Mesothelial cell of epicardium (in vitro differentiated cells): ENCODE measurements around the gene FLVCR2. TPM values are rescaled to one million over a fixed set of nuclear protein-coding genes. Genes with fewer than 3 reads are reported as not detected.
A peak's percentile ranks its signal among the peaks of the same experiment; 100 is the strongest.

Experiments used
- DNase-seq, 2 experiments: peaks; one replicate each; pipeline ENCODE4 v3.0.0; 2021; ENCODE audit warnings: low spot score in 2 of 2; ENCODE audit not compliant: unreplicated experiment in 2 of 2
- H3K27ac Mint-ChIP-seq: 2 replicates; pipeline ENCODE4 v1.8.0; 2021; ENCODE audit warnings: mixed read lengths
- H3K27me3 Mint-ChIP-seq: 2 replicates; pipeline ENCODE4 v1.8.0; 2021; ENCODE audit warnings: low read depth, mixed read lengths
- H3K36me3 Mint-ChIP-seq: 2 replicates; pipeline ENCODE4 v1.8.0; 2021; ENCODE audit warnings: mixed read lengths
- H3K4me1 Mint-ChIP-seq: 2 replicates; pipeline ENCODE4 v1.8.0; 2021; ENCODE audit warnings: mixed read lengths
- H3K4me3 Mint-ChIP-seq: 2 replicates; pipeline ENCODE4 v1.8.0; 2021; ENCODE audit warnings: mild to moderate bottlenecking, moderate library complexity, mixed read lengths
- H3K9me3 Mint-ChIP-seq: 2 replicates; pipeline ENCODE4 v1.8.0; 2021; ENCODE audit warnings: mixed read lengths
- CTCF ChIP-seq: fragments of 200-600 bp; sonication (generic); IDR thresholded peaks from one replicate; pipeline ENCODE4 v1.5.0; 2021; ENCODE audit warnings: antibody characterized with exemption; ENCODE audit not compliant: unreplicated experiment
- total RNA-seq: library from RNA; stranded (reverse); gene quantifications from 3 replicates; pipeline ENCODE4 v1.2.1, GENCODE V29; 2021

FLVCR2 gene
- total RNA-seq, 1 donor from 2014 or later = 3.0 TPM

- no peak overlapping the region for H3K27ac Mint-ChIP-seq
- H3K4me1 Mint-ChIP-seq = peaks cover 8% of the 10 kb centered on the region
- no peaks in the 10 kb centered on the region for H3K27me3 Mint-ChIP-seq
- TF ChIP-seq CTCF = no peak
- peaks cover 28% of the 10 kb centered on the region for H3K36me3 Mint-ChIP-seq
- no peaks in the 10 kb centered on the region for H3K9me3 Mint-ChIP-seq
- H3K4me3 Mint-ChIP-seq = no peak overlapping the region
- no peak for DNase-seq
These were observed 68.3 kb downstream of the FLVCR2 start for GRCh38 chr14:75646762-75647161.

- Mint-ChIP-seq H3K27ac (peak overlapping the region; percentile 63), H3K4me3 (no peak overlapping the region), H3K9me3 (no peaks in the 10 kb centered on the region), H3K27me3 (no peaks in the 10 kb centered on the region), H3K4me1 (peaks cover 8% of the 10 kb centered on the region), H3K36me3 (peaks cover 32% of the 10 kb centered on the region)
- DNase-seq = no peak
- TF ChIP-seq CTCF = no peak
These were observed 69.2 kb downstream of the FLVCR2 start for GRCh38 chr14:75647640-75648039.

- H3K4me1 Mint-ChIP-seq = peaks cover 8% of the 10 kb centered on the region
- no peak for TF ChIP-seq CTCF
- no peak for DNase-seq
- H3K36me3 Mint-ChIP-seq = peaks cover 34% of the 10 kb centered on the region
- H3K9me3 Mint-ChIP-seq = no peaks in the 10 kb centered on the region
- H3K27me3 Mint-ChIP-seq = no peaks in the 10 kb centered on the region
- H3K27ac Mint-ChIP-seq = peak overlapping the region; percentile 77
- no peak overlapping the region for H3K4me3 Mint-ChIP-seq
These were observed 69.8 kb downstream of the FLVCR2 start for GRCh38 chr14:75648066-75648838.

GRCh38 chr14:75649337-75649736 lies 70.9 kb downstream of the FLVCR2 start:
- DNase-seq = no peak
- no peak for TF ChIP-seq CTCF
- Mint-ChIP-seq H3K36me3 (peaks cover 36% of the 10 kb centered on the region), H3K4me3 (no peak overlapping the region), H3K9me3 (no peaks in the 10 kb centered on the region), H3K4me1 (peaks cover 8% of the 10 kb centered on the region), H3K27me3 (no peaks in the 10 kb centered on the region), H3K27ac (no peak overlapping the region)

- Mint-ChIP-seq H3K9me3 (no peaks in the 10 kb centered on the region), H3K4me3 (no peak overlapping the region), H3K36me3 (peaks cover 38% of the 10 kb centered on the region), H3K27ac (peak overlapping the region; percentile 26), H3K27me3 (no peaks in the 10 kb centered on the region), H3K4me1 (peaks cover 8% of the 10 kb centered on the region)
- no peak for DNase-seq
- no peak for TF ChIP-seq CTCF
These were observed 71.4 kb downstream of the FLVCR2 start for GRCh38 chr14:75649773-75650172.
